CD14-positive monocyte (primary cell): ENCODE data around the gene OR51B4. TPM values are rescaled to one million over a fixed set of nuclear protein-coding genes. Genes with fewer than 3 reads are reported as not detected.

Experiments
- DNase-seq, 3 donors: peaks; one replicate each; pipeline ENCODE4 v3.0.0-alpha.2; 2011 to 2022
- H2AFZ ChIP-seq: 2 replicates; pipeline ENCODE4 v1.6.0; 2012; ENCODE audit warnings: mild to moderate bottlenecking, low read depth, low read length, inconsistent platforms; ENCODE audit not compliant: insufficient read depth, poor library complexity, severe bottlenecking
- H3K27ac ChIP-seq, 2 donors: 1 replicate in 1 of 2; 2 replicates in 1 of 2; pipeline ENCODE4 v1.5.1; 2012 to 2013; ENCODE audit warnings: low read length in 2 of 2, control low read depth in 1 of 2, inconsistent platforms in 1 of 2, low read depth in 1 of 2, mild to moderate bottlenecking in 1 of 2
- H3K27me3 ChIP-seq, 2 donors: one replicate each; pipeline versions ENCODE4 v1.6.0 to v1.6.1; 2011 to 2013; ENCODE audit warnings: low read length in 2 of 2; ENCODE audit not compliant: control insufficient read depth in 2 of 2, insufficient read depth in 2 of 2
- H3K36me3 ChIP-seq, 2 donors: replicated peaks in 1 of 2; 1 replicate in 1 of 2; 2 replicates in 1 of 2; pipeline versions ENCODE4 v1.5.1 to v1.6.1; 2012 to 2013; ENCODE audit warnings: low read length in 2 of 2, control low read depth in 1 of 2, inconsistent platforms in 1 of 2, mild to moderate bottlenecking in 1 of 2; ENCODE audit not compliant: insufficient read depth in 2 of 2, control insufficient read depth in 1 of 2
- H3K4me1 ChIP-seq, 2 donors: 1 replicate in 1 of 2; 2 replicates in 1 of 2; pipeline versions ENCODE4 v1.5.1 to v1.6.1; 2012 to 2013; ENCODE audit warnings: low read length in 2 of 2, control low read depth in 1 of 2, inconsistent platforms in 1 of 2, mild to moderate bottlenecking in 1 of 2, moderate library complexity in 1 of 2; ENCODE audit not compliant: insufficient read depth in 2 of 2, control insufficient read depth in 1 of 2
- H3K4me2 ChIP-seq: replicated peaks from 2 replicates; pipeline ENCODE3; 2012; ENCODE audit warnings: low read length, moderate library complexity, mild to moderate bottlenecking; ENCODE audit not compliant: poor library complexity, severe bottlenecking; ENCODE audit errors: extremely low read depth
- H3K4me3 ChIP-seq, 3 experiments: fragments of 200-600 bp in 1 of 3; sonication (generic) in 1 of 3; replicated peaks in 1 of 3; 1 replicate in 2 of 3; 2 replicates in 1 of 3; pipeline ENCODE4 v1.5.1; 2011 to 2013; ENCODE audit warnings: low read length in 3 of 3, mild to moderate bottlenecking in 3 of 3, control low read depth in 2 of 3, low read depth in 2 of 3, inconsistent platforms in 1 of 3, moderate library complexity in 1 of 3
- H3K79me2 ChIP-seq: 2 replicates; pipeline ENCODE4 v1.6.0; 2012; ENCODE audit warnings: mild to moderate bottlenecking, control low read depth, inconsistent platforms, low read length, moderate library complexity; ENCODE audit not compliant: insufficient read depth
- H3K9ac ChIP-seq: 2 replicates; pipeline ENCODE4 v1.6.0; 2017; ENCODE audit warnings: low read length, mild to moderate bottlenecking; ENCODE audit not compliant: insufficient read depth, poor library complexity, severe bottlenecking
- H3K9me3 ChIP-seq, 2 donors: replicated peaks in 1 of 2; 1 replicate in 1 of 2; 2 replicates in 1 of 2; pipeline versions ENCODE4 v1.5.1 to v1.6.1; 2012 to 2013; ENCODE audit warnings: low read length in 2 of 2, control low read depth in 1 of 2; ENCODE audit not compliant: control insufficient read depth in 1 of 2, insufficient read depth in 1 of 2
- H4K20me1 ChIP-seq: 2 replicates; pipeline ENCODE4 v1.6.0; 2012; ENCODE audit warnings: mild to moderate bottlenecking, low read length, control low read depth, moderate library complexity; ENCODE audit not compliant: insufficient read depth
- H3K27ac Mint-ChIP-seq, 7 donors: one replicate each; pipeline ENCODE4 v1.8.0; 2020; ENCODE audit warnings: mild to moderate bottlenecking in 7 of 7, mixed read lengths in 7 of 7, moderate library complexity in 6 of 7, inconsistent platforms in 2 of 7
- H3K27me3 Mint-ChIP-seq, 3 donors: one replicate each; pipeline ENCODE4 v1.8.0; 2021 to 2022; ENCODE audit warnings: low read depth in 3 of 3, mild to moderate bottlenecking in 3 of 3, mixed read lengths in 3 of 3, moderate library complexity in 3 of 3, inconsistent platforms in 1 of 3
- H3K36me3 Mint-ChIP-seq, 2 donors: one replicate each; pipeline ENCODE4 v1.8.0; 2020; ENCODE audit warnings: mixed read lengths in 2 of 2, inconsistent platforms in 1 of 2, mild to moderate bottlenecking in 1 of 2
- H3K4me1 Mint-ChIP-seq: one replicate; pipeline ENCODE4 v1.8.0; 2020; ENCODE audit warnings: mild to moderate bottlenecking, mixed read lengths
- H3K4me3 Mint-ChIP-seq, 2 donors: one replicate each; pipeline ENCODE4 v1.8.0; 2020; ENCODE audit warnings: mild to moderate bottlenecking in 2 of 2, mixed read lengths in 2 of 2, moderate library complexity in 1 of 2
- H3K9me3 Mint-ChIP-seq, 7 donors: one replicate each; pipeline ENCODE4 v1.8.0; 2020 to 2022; ENCODE audit warnings: mixed read lengths in 7 of 7, mild to moderate bottlenecking in 6 of 7, moderate library complexity in 6 of 7, inconsistent platforms in 2 of 7
- WGBS: methylation state at CpG from one replicate; pipeline ENCODE4 v1.1.5; 2013; ENCODE audit warnings: missing lambda C conversion rate; ENCODE audit not compliant: insufficient coverage; 5-methylcytosine and 5-hydroxymethylcytosine counted together
- intact Hi-C, 2 donors: fragments of 100-400 bp; cut with micrococcal nuclease; formaldehyde crosslinking; loops; one replicate each; pipeline versions ENCODE4 v1.15.0 to v1.15.1; 2023
- polyA plus RNA-seq, 3 donors: library from polyadenylated mRNA; depleted of rRNA in 1 of 3; unstranded in 2 of 3; stranded (reverse) in 1 of 3; fragments of 300-500 nt in 2 of 3; fragments of >200 nt in 1 of 3; fragmentation: Illumina TruSeq in 2 of 3; gene quantifications; 1 replicate in 2 of 3; 2 replicates in 1 of 3; pipeline ENCODE4 v1.2.3, GENCODE V29; 2012 to 2021
- TF ChIP-seq, protein P1 (sequence below): fragments of 200-600 bp; IDR thresholded peaks from one replicate; pipeline ENCODE4 v1.8.0; 2022; ENCODE audit warnings: antibody characterized with exemption, mild to moderate bottlenecking

Gene OR51B4
- polyA plus RNA-seq, 3 donors, result not detected

DNA sequence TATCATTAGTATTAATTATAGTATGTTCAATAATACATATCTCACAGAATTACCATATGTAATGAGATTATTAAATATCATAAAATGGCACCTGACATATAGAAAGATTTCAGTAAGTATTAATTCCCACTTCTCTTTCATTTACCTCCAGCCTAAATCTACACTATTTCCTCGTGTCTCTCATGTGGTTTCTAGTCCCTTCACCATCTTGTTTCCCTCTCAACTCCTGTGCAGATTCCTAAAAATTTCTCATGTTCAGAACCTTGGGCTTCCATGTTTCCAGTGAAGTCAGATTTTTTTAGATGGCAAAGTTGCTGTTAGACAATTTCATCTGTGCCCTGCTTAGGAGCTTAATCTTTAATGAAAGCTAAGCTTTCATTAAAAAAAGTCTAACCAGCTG, 17.9 kb downstream of the OR51B4 start:
- Histone ChIP-seq H3K79me2 (no peaks in the 10 kb centered on the region), H3K4me3 (no peak overlapping the region), H3K27ac (no peak overlapping the region), H3K36me3 (no peaks in the 10 kb centered on the region), H3K9ac (no peak overlapping the region), H3K9me3 (no peaks in the 10 kb centered on the region), H3K4me2 (no peak overlapping the region), H3K27me3 (no peaks in the 10 kb centered on the region), H3K4me1 (peaks cover 0 to 4% of the 10 kb centered on the region in 2 donors), H4K20me1 (no peaks in the 10 kb centered on the region), H2AFZ (no peak overlapping the region)
- Mint-ChIP-seq H3K4me3 (no peak overlapping the region), H3K36me3 (no peaks in the 10 kb centered on the region), H3K9me3 (peaks cover 0 to 3% (median 0%) of the 10 kb centered on the region in 7 donors), H3K4me1 (peaks cover 4% of the 10 kb centered on the region), H3K27me3 (peaks cover 0 to 3% (median 1%) of the 10 kb centered on the region in 3 donors), H3K27ac (no peak overlapping the region)
- no peak for DNase-seq
- TF ChIP-seq, protein P1, sequence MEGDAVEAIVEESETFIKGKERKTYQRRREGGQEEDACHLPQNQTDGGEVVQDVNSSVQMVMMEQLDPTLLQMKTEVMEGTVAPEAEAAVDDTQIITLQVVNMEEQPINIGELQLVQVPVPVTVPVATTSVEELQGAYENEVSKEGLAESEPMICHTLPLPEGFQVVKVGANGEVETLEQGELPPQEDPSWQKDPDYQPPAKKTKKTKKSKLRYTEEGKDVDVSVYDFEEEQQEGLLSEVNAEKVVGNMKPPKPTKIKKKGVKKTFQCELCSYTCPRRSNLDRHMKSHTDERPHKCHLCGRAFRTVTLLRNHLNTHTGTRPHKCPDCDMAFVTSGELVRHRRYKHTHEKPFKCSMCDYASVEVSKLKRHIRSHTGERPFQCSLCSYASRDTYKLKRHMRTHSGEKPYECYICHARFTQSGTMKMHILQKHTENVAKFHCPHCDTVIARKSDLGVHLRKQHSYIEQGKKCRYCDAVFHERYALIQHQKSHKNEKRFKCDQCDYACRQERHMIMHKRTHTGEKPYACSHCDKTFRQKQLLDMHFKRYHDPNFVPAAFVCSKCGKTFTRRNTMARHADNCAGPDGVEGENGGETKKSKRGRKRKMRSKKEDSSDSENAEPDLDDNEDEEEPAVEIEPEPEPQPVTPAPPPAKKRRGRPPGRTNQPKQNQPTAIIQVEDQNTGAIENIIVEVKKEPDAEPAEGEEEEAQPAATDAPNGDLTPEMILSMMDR, result no peak
- 80% methylated on average over 1 of the region's 1 CpG for WGBS
- intact Hi-C loops, result no loop called here

DNA sequence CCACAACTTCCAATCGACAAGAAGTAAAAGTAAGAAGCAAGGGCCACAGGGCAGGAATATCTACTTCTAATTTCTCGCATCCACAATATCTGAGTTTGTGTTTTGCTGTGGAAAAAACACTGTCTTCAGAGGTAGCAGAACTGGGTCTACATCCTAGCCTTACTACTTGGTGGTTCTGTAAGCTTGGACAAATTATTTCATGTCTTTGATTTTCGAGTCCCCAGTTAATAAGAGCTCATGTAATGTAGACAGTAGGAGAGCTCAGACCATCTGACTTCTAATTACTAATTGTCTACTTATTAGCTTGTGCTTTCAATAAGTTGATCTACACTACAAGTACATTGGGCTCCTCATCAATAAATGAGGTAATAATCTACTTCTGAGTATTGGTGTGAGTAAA, 18.7 kb downstream of the OR51B4 start:
- Histone ChIP-seq H4K20me1 (no peaks in the 10 kb centered on the region), H3K27ac (no peak overlapping the region), H3K36me3 (no peaks in the 10 kb centered on the region), H3K9me3 (no peaks in the 10 kb centered on the region), H3K9ac (no peak overlapping the region), H2AFZ (no peak overlapping the region), H3K79me2 (no peaks in the 10 kb centered on the region), H3K4me1 (peaks cover 0 to 4% of the 10 kb centered on the region in 2 donors), H3K4me2 (no peak overlapping the region), H3K4me3 (no peak overlapping the region), H3K27me3 (no peaks in the 10 kb centered on the region)
- intact Hi-C loops, result no loop called here
- H3K4me1 Mint-ChIP-seq, result peaks cover 4% of the 10 kb centered on the region
- peaks cover 0 to 3% (median 1%) of the 10 kb centered on the region in 3 donors for H3K27me3 Mint-ChIP-seq
- H3K27ac Mint-ChIP-seq, result no peak overlapping the region
- WGBS, result no CpG with 5 or more reads among the region's 3 CpGs
- DNase-seq, result no peak
- TF ChIP-seq, protein P1, result no peak
- no peak overlapping the region for H3K4me3 Mint-ChIP-seq
- H3K9me3 Mint-ChIP-seq, result peaks cover 0 to 3% (median 0%) of the 10 kb centered on the region in 7 donors
- no peaks in the 10 kb centered on the region for H3K36me3 Mint-ChIP-seq
